ENCODE data around the gene ZNF407. TPM values are rescaled to one million over a fixed set of nuclear protein-coding genes. Genes with fewer than 3 reads are reported as not detected.
"Not testable (repeated sequence)": the region's sequence is repeated elsewhere in the genome, so short reads cannot be mapped to it uniquely, and the experiment has no call there.

The ZNF407 gene
- total RNA-seq, 1 donor from 2014 or later = 23.8 TPM

DNA sequence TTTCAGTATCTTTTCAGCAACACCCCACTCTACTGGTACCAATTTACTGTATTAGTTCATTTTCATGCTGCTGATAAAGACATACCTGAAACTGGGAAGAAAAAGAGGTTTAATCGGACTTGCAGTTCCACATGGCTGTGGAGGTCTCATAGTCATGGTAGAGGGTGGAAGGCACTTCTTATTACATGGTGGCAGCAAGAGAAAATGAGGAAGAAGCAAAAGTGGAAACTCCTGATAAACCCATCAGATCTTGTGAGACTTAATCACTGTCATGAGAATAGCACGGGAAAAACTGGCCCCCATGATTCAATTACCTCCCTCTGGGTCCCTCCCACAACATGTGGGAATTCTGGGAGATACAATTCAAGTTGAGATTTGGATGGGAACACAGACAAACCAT is 374.1 kb downstream of the ZNF407 start:
- DNase-seq (ENCODE audit: low read depth) = not testable (repeated sequence)

DNA sequence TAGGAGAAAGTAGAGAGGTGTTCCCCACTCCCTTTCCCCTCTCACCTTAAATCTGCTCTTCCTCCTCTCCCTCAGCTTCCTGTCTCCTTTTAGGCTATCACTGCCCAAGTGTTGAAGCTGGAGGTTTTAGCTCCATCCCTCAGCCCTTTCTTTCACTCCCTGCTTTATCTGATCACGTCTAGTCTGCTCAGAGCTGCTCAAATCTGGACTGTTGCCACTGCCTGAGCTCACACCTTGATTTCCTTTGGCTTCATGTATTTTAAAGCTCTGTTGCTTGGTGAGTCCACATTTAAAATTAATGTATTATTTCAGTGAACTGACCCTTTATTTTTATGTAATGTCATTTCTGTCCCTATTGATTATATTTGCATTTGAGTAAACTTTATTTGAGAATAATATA is 374.7 kb downstream of the ZNF407 start:
- DNase-seq (ENCODE audit: low read depth) = no peak

DNA sequence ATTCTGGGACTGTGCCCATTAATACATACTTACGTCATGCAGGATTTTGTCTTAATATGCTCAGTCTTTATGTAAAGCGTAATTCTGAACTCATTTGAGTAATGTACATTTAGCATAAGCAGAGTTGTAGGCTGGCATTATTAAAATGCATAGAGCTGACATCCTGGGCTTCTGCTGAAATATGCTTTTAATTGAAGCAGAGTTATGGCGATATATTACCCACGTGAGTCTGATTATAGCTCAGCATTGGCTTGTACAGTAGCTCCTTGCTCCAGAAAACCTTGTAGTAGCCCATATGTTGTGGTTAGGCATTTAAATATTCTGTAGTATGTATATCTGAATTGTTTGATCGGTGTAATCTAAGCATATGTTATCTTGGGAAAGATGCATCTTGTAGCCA is 377.3 kb downstream of the ZNF407 start:
- no peak for DNase-seq (ENCODE audit: low read depth)

DNA sequence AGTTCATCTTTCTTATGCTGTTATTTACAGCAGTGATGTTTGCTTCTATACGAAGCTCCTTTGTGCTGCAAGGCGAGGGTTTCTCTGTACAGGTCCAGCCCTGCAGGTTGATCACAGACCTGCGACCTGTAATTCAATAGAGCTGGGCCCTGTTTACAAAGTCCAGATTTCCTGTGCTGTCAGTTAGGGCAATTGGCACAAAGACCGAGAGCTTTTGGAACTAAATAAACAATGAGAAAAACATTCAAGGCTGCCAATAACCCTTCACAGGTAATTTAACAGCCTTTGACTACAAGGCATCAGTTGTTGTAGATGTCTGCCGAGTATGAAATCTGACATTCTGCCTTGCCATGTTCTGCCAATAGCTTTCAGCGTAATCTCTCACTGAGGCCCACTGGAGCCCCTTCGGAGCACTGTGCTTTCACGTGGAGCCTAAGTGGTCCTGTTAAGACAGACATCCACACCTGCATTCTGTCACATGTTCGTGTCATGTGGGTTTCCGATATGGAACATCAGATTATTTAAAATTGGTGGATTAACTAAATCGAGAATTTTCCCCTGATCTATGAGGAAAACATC is 378.8 kb downstream of the ZNF407 start:
- no peak for DNase-seq (ENCODE audit: low read depth)

DNA sequence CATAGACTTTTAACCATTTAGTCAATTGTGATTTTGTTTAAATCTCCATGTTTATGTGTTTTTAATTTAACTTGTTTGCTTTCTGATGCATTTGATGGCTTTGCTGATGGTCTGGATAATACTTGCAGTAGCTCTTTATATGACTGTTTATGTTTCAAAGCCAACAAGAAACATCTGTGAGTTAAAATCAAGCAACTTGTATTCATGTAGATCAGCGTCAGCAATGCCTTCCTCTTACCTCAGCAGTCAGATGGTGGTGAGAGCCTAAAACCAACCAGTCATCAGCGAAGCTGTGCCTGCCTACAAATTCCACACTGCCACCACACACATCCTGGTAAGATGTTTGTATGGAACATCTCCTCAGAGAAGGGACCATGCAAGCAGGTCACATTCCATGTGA is 379.4 kb downstream of the ZNF407 start:
- DNase-seq (ENCODE audit: low read depth) = no peak

DNA sequence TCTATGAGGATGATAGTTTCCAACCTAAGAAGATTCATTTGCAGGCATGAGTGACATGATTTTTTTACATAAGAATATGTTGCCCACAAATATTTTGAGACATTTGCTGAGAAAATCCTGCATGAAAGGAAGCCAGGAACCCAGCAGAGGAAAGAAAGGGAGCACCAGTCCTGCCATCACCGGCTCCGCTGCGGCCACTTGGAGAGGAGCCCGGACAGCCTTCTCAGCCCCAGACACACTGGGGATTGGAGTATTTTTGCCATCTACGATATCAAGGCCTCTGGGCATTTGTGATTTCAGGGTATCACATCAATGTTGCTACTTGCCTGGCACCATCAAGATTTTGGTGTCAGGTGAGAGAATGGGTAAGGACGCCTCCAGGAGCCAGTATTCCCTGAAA is 383.0 kb downstream of the ZNF407 start:
- DNase-seq (ENCODE audit: low read depth) = no peak

DNA sequence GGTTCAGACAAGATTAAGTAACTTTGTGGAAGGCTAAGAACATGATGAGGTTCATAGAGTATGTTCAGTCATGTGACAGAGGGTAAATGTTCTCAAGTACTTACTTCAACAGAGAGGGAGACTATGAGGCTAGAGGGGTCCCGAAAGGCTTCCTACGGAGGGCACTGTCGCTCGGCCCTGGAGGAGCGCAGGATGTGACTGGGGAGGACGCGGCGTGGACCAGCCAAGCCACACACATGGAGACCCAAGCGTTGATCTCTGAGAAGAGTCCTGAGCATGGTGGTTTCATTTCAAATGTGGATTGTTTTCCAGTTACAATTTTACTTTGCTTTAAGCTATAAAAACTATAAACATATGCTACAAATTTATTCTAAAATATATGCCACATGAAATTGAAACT is 383.8 kb downstream of the ZNF407 start:
- no peak for DNase-seq (ENCODE audit: low read depth)

DNA sequence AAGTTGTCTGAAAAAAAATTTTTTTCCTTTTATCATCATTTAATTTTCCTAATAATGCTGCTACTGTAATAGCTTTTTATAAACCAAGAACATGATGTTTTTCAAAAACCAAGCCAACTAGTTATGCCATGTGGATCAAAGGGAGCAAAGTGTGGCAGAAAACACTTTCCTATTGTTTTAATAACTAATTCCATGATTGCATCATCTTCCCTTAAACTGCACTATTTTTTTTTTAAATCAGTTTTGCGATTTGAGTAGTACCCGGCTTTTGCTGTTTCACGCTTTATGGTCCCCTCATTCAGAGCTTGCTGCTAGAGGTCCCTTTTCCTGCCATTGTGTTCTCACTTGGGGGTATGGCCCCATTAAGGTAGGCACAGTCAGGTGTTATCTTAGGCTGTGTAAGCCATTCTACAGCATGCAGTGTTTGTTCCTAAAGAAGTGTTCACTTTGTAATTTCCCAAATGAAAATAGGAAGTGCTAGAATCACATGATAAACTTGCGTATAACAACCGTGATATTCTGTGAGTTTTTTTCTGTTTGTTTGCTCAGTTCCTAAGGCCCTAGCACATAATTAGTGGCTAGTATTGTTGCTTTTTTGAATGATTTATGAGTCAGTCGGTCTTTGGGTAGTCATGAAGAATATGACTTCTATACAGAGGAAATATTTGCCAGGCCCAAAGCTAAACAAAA is 385.4 kb downstream of the ZNF407 start:
- peak; percentile 15 for DNase-seq (ENCODE audit: low read depth)

DNA sequence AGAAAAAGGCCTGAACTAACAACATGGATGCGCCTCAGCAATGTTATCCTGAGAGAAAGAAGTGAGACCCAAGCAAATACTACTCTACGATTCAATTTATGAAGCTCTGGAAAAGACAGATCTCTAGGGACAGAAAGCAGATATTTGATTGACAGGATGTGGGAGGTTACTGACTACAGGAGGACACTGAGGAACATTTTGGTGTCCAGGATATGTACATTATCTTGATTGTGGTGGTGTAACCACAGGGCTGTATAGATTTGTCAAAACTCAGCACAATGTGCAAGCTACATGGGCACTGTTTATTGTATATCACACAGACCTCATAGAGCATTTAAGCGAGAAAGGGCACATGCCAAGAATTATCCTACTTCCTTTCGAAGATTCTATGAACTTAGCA is 391.5 kb downstream of the ZNF407 start:
- DNase-seq (ENCODE audit: low read depth) = no peak

DNA sequence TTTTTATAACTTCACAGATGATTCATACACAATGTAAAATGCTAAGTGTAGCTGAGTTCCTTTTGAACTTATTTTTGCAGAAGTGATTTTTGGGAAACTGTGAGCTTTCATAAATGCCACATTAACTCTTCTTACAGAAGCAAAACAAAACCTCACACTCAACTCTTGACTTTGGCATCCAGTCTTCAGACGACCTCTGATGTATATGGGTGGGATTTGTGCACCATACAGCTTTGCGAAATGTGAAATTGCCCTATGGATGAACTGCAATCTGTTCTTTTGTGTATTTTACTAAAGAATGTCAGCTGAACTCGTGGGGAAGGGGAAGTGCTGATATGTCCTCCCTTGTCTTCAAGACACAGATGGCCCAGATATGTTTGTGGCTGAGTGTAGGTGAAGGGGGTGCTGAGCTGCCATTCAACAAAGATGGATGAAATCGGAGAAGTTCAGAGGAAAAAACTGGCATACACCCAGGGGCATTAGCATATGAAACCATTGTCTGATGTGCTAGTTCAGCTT is 393.0 kb downstream of the ZNF407 start:
- no peak for DNase-seq (ENCODE audit: low read depth)

DNA sequence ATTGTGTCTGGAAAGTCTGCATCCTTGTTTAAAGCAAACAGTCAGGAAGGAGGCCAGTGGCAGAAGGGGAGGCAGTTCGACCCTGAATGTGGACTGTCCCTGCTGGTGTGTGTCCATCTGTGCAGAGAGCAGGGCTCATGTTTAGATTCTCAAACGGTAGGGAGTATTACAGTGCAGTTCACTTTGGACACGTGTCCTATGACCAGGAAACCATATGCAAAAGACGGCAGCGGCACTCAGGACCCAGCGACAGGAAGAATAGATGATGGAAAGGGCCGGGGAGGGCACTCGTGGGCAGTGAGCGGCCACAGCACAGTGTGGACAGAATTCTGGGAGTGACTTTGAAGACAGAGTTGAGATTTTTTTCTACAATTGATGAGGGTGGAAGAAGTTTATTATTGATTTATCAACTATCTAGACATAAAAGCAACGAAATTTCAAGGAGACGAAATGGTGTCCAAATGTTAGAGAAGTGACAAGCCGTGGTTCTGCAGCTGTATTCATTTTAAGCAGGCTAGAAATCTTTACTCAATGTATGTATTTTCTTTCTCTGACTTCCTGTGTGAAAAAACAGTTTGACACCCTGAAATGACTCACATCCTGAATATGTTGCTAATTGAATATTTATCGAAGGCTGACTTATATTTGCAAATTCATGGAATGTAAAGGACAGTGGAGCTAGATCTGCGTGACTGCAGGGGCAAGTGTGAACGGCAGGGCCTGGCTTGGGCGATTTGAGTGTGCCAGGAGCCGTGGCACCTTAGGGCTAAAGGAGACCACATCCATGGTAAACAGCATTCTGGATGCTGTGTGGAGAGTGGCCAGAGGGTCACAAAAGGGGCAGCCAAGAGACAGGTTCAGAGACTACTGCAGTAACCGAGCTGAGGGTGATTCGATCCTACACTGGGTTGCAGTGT is 397.1 kb downstream of the ZNF407 start:
- DNase-seq (ENCODE audit: low read depth) = peak; percentile 63

DNA sequence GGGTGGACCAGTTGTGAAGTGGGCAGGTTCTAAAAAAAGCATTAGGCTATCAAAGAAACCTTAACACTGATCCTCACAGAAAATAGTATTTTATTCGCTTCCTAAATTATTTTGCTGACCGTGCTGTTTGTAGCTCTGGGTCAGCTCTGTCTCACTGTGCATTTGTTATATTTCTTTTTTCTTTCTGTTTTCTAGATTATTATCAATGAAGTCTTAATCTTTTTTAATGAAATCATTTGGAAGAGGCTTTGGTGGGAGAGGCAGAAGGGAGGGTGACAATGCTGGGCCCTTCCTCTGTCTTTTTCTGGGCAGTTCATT is 397.7 kb downstream of the ZNF407 start:
- no peak for DNase-seq (ENCODE audit: low read depth)

DNA sequence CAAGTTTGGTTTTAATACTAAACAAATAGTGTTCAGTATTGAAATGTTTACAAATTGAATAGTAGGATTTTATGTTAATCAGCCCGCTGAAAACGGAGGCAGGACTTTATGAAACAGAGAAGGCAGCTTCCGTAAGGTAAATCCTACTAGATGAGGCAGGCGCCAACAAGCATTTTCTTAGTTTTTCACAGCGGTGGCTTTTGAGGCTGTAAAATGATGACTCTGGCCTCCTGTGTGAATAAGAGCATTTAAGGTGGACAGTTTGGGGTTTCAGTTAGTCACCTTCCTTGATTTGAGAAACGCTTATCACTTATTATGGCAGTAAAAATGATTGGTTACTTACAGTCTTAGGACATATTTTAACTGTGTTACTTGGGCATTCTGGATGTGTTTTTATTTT is 398.4 kb downstream of the ZNF407 start:
- no peak for DNase-seq (ENCODE audit: low read depth)

DNA sequence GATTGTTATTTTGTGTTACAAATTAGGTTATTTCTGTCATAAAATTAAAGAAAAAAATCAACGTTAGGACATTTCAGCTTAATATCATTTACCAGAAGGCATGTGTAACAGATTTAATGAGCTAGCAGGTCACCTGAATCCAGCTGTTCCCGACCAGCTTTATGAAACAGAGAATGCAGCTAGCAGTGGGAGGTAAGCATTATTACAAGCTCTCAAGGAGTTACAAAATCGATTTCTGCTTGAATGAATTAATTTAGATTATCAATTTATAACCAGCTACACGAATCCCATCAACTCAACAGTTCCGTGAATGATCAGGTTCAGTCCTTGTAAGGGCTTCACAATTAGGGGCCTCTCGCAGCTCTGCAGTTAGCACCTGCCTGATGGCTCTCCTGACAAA is 399.3 kb downstream of the ZNF407 start:
- no peak for DNase-seq (ENCODE audit: low read depth)

DNA sequence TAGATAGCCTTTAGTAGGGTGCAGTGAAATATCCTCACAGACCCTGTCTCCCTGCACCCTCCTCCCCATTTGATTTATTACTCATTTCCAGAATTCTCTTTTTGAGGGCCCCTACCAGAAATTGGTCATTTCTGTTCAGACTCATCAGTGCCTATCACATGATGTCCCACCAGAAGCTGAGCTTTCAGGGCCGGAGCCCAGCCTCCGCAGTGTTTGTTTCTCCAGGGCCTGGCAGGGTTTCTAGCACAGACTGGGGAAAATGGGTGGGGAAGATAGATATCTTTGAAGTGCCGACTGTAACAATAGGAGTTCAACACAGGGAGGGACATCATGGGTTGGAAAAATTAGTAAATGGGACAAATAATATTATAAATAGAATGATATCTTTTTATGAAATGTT is 403.2 kb downstream of the ZNF407 start:
- no peak for DNase-seq (ENCODE audit: low read depth)

DNA sequence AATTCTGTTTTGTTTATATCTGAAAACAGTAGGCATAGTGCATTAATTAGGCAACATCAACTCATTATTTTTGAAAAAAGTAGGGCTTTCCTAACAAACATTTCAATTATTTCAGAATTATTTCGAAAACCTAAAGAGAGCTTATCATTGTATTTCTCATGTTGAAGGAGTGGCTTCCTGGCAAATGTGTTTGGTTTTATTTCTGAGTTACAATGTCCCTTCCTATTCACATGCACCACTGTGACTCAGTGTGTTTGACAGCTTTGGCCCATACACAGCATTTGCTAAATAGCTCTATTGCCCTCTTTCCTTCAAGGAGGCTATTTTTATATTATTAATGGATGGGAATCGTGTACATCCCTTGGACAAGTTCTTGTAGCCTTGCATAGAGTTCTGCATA is 405.4 kb downstream of the ZNF407 start:
- DNase-seq (ENCODE audit: low read depth) = no peak

DNA sequence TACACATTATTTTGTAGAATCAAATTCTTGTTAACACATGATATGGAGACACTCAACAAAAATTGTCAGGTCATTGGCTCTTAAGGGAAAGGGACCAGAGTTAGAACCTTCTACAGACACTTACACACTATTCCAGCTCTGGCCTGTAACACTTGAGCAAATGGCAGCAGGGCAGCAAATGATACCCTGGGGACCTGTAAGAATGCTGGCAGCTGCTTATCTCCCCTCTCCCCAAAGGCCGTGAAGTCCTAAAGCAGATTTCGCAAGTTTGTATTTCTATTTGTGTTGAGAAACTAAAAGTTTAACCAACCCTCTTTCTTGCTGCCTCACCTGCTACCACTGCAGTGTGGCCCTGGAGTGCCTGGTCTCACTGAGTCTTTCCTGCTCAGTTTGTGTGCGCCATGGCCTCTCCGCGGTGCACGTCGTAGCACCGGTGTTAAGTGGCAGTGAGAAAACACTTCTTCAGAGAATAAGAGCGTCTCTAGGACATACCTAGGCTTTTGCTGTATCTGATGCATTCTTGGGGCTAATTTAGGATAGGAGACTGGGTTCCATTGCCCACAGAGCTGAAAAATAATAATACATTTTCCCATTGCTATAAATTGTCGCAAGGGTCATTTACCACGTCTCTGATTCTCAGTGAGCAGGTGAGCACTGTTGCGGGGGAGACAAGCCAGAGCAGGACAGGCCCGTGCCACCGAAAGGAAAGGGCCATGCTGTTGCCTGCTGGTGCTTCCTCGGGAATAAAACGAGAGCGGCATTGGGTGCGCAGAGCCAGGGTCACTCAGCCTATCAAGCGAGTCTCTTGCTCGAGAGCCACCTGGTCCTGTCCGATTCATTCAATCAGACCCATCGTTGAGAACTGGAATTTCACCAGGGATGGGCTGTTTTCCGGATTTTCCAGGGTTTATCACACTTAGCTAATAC is 406.4 kb downstream of the ZNF407 start:
- DNase-seq (ENCODE audit: low read depth) = no peak

DNA sequence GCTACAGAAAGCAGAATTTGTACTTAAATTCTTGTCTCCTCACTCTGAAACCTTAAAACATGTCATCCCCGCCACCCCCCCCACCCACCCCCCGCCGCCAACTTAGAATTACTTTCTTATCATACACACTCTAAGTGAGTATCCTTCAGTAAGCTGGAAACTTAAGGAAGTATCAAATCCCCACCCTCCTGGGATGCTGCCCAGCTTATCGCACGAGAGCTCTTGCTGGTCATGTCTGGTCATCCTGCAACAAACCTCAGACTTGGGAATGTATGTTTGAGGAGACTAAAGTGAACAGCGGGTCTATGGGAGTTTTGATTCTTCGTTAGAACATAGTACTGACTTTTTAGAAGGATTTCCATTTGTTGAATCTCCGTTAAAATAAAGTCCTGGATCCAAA is 408.0 kb downstream of the ZNF407 start:
- no peak for DNase-seq (ENCODE audit: low read depth)

DNA sequence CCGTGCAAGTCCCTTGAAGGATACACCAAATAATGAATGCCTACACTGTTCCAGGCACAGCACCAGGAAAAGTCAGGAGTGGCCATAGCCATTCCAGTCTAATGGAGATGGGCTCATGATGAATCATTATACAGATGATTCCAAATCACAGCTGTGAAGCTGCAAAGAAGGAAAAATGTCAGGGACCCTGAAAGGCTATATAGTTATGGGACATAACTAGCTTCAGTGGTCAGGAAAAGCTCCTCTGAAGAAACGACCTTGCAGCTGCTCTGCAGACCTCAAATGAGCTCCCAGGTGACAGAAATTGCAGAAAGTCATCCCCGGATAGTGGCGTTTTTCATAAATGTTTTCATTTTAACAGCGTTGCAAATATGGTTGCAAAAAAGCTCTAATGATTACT is 410.5 kb downstream of the ZNF407 start:
- DNase-seq (ENCODE audit: low read depth) = no peak

DNA sequence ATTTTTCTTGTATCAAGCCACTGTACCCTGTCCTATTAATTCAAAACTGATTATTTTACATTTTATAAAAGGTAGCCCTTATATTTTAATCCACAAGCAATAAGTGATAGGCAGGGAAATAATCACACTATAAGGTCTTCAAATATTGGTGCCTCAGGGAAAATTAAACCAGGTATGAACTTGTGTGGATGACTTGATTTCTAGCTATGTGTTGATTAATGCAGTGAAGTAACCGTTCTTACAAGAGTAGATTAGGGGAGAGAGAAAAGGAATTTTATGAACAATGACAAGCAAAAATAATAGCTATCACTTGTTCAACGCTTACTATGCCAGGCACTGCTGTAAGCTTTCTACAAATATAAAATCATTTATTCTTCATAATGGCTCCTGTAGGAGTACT is 411.6 kb downstream of the ZNF407 start:
- DNase-seq (ENCODE audit: low read depth) = no peak

DNA sequence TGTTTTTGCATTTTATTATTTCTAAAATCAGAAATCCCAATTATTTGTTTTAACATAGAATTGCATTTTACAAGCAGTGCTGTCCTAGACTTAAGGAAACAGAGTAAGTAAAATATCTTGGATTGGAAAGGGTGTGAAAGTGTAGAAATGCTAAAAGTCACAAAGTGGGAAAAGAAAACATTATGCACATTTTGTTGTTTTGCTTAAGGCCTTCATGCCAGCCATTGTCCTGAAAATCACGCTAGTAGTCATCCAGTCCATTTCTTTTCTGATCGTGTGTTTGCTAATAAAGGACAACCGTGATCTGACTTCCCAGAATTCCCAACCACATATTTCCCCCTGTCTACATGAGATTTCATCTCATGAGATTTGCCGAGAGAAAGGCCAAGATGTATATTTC is 412.2 kb downstream of the ZNF407 start:
- no peak for DNase-seq (ENCODE audit: low read depth)

DNA sequence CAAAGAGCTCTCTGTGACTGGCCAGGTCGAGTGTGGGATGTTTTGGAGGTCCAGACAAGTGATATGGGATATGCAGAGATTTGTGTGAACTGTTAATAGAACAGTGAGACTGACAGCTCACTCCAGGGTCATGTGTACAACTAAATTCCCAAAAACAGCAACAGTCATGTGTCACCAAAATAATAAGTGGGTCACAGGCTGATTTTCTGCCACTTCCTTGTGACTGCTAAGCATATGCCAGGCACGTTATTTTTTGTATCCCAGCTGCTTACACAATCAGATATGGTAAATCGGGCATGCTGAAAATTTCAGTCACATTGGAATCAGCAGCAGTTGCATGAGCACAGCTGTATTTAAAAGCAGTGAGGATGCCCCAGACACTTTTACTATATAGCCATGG is 412.6 kb downstream of the ZNF407 start:
- no peak for DNase-seq (ENCODE audit: low read depth)

Measured in renal cortical epithelial cell (primary cell).